K562 (cell line): ENCODE measurements around the gene VGF. TPM values are rescaled to one million over a fixed set of nuclear protein-coding genes. Genes with fewer than 3 reads are reported as not detected.

Experiments used
- ARID4B ChIP-seq: sonication (generic); formaldehyde crosslinking; IDR thresholded peaks from 2 replicates; pipeline ENCODE4 v1.8.0; 2022; ENCODE audit warnings: mild to moderate bottlenecking, missing genetic modification reagents
- CBFA2T3 ChIP-seq: fragments of 450-650 bp; IDR thresholded peaks from 2 replicates; pipeline ENCODE4 v1.6.1; 2017
- CCNT2 ChIP-seq: IDR thresholded peaks from 2 replicates; pipeline ENCODE4 v1.6.1; 2011; ENCODE audit warnings: borderline replicate concordance, low read depth, mild to moderate bottlenecking, moderate library complexity, mixed read lengths, low read length; ENCODE audit not compliant: insufficient read length; ENCODE audit errors: extremely low read depth
- CHCHD3 ChIP-seq: fragments of 250-450 bp; sonication (Bioruptor Pico); IDR thresholded peaks from 2 replicates; pipeline ENCODE4 v2.1.2; 2022; ENCODE audit warnings: mild to moderate bottlenecking
- HMG20B ChIP-seq: fragments of 250-450 bp; sonication (Bioruptor Pico); IDR thresholded peaks from 2 replicates; pipeline ENCODE4 v1.5.0; 2021; ENCODE audit warnings: mild to moderate bottlenecking
- NR2C1 ChIP-seq, 2 experiments: fragments of 450-650 bp; IDR thresholded peaks; 2 replicates each; pipeline ENCODE4 v1.6.1; 2017; ENCODE audit warnings: mild to moderate bottlenecking in 2 of 2, antibody characterized with exemption in 1 of 2, inconsistent platforms in 1 of 2, missing compliant biosample characterization in 1 of 2, missing genetic modification characterization in 1 of 2
- SMAD3 ChIP-seq: fragments of 450-650 bp; formaldehyde crosslinking; conservative IDR thresholded peaks from 2 replicates; pipeline ENCODE4 v1.4.0; 2020; ENCODE audit warnings: mild to moderate bottlenecking
- ZFP36 ChIP-seq: fragments of 150-350 bp; IDR thresholded peaks from 2 replicates; pipeline ENCODE4 v1.6.1; 2018; ENCODE audit warnings: low read length, low read depth; ENCODE audit not compliant: partially characterized antibody
- ZNF282 ChIP-seq: sonication (generic); formaldehyde crosslinking; IDR thresholded peaks from 2 replicates; pipeline ENCODE4 v1.8.1; 2023; ENCODE audit warnings: missing genetic modification reagents
- polyA plus RNA-seq, 8 experiments: library from polyadenylated mRNA; depleted of rRNA in 4 of 8; stranded (reverse) in 5 of 8; unstranded in 3 of 8; fragments of >200 nt; fragmentation: Nextera tagmentation in 2 of 8; fragmentation: Illumina TruSeq in 1 of 8; extraction: Ambion mirVana in 2 of 8; extraction: Trizol in 1 of 8; gene quantifications; 2 replicates each; pipeline versions ENCODE4 v1.2.1 to v1.2.3, GENCODE V29; 2011 to 2014; ENCODE audit warnings: inconsistent platforms in 1 of 8, missing spikeins in 1 of 8
- total RNA-seq, 7 experiments: library from RNA; depleted of rRNA in 6 of 7; stranded (reverse); fragments of >200 nt in 6 of 7; fragmentation: Illumina TruSeq in 2 of 7; extraction: Trizol in 2 of 7; gene quantifications; 2 replicates each; pipeline versions ENCODE4 v1.2.1 to v1.2.3, GENCODE V29; 2011 to 2021; ENCODE audit warnings: low replicate concordance in 1 of 7
- TF ChIP-seq, protein P1 (sequence below): fragments of 450-650 bp; formaldehyde crosslinking; IDR thresholded peaks from 2 replicates; pipeline ENCODE4 v1.4.0; 2020; ENCODE audit warnings: mild to moderate bottlenecking, moderate library complexity
- TF ChIP-seq, protein P2 (sequence below): sonication (generic); formaldehyde crosslinking; IDR thresholded peaks from 2 replicates; pipeline ENCODE4 v1.9.0; 2022; ENCODE audit warnings: mild to moderate bottlenecking, missing genetic modification reagents
- TF ChIP-seq, protein P3 (sequence below): fragments of 200-800 bp; sonication (Bioruptor generic); IDR thresholded peaks from 2 replicates; pipeline ENCODE4 v1.6.1; 2017; ENCODE audit warnings: missing genetic modification characterization, missing compliant biosample characterization
- TF ChIP-seq, protein P4 (sequence below): sonication (generic); formaldehyde crosslinking; IDR thresholded peaks from 2 replicates; pipeline ENCODE4 v1.8.0; 2022; ENCODE audit warnings: missing genetic modification reagents, mild to moderate bottlenecking, moderate library complexity, borderline replicate concordance

VGF gene
- total and polyA plus RNA-seq, 9 of the 15 experiments (the other 6 are each of a cell fraction or from before 2014, with no cell fraction given): 0.03 to 5.7 (median 0.34) TPM

GRCh38 chr7:101162551-101163278 lies 2.7 kb downstream of the VGF start (continued):
- peak; percentile 66; the same call in 1 of the 2 replicates for TF ChIP-seq ARID4B (CRISPR knock-in tag)
- peak; percentile 69 for TF ChIP-seq CCNT2
- TF ChIP-seq, protein P1, sequence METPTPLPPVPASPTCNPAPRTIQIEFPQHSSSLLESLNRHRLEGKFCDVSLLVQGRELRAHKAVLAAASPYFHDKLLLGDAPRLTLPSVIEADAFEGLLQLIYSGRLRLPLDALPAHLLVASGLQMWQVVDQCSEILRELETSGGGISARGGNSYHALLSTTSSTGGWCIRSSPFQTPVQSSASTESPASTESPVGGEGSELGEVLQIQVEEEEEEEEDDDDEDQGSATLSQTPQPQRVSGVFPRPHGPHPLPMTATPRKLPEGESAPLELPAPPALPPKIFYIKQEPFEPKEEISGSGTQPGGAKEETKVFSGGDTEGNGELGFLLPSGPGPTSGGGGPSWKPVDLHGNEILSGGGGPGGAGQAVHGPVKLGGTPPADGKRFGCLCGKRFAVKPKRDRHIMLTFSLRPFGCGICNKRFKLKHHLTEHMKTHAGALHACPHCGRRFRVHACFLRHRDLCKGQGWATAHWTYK (CRISPR knock-in tag): no peak
- TF ChIP-seq, protein P2, sequence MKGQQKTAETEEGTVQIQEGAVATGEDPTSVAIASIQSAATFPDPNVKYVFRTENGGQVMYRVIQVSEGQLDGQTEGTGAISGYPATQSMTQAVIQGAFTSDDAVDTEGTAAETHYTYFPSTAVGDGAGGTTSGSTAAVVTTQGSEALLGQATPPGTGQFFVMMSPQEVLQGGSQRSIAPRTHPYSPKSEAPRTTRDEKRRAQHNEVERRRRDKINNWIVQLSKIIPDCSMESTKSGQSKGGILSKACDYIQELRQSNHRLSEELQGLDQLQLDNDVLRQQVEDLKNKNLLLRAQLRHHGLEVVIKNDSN (CRISPR knock-in tag): peak; percentile 54
- TF ChIP-seq, protein P3, sequence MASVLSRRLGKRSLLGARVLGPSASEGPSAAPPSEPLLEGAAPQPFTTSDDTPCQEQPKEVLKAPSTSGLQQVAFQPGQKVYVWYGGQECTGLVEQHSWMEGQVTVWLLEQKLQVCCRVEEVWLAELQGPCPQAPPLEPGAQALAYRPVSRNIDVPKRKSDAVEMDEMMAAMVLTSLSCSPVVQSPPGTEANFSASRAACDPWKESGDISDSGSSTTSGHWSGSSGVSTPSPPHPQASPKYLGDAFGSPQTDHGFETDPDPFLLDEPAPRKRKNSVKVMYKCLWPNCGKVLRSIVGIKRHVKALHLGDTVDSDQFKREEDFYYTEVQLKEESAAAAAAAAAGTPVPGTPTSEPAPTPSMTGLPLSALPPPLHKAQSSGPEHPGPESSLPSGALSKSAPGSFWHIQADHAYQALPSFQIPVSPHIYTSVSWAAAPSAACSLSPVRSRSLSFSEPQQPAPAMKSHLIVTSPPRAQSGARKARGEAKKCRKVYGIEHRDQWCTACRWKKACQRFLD (CRISPR knock-in tag): peak; percentile 66; the same call in 1 of the 2 replicates
- no peak for TF ChIP-seq SMAD3 (CRISPR knock-in tag)
- TF ChIP-seq, protein P4, sequence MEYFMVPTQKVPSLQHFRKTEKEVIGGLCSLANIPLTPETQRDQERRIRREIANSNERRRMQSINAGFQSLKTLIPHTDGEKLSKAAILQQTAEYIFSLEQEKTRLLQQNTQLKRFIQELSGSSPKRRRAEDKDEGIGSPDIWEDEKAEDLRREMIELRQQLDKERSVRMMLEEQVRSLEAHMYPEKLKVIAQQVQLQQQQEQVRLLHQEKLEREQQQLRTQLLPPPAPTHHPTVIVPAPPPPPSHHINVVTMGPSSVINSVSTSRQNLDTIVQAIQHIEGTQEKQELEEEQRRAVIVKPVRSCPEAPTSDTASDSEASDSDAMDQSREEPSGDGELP: peak; percentile 32; the same call in 1 of the 2 replicates
- no peak for TF ChIP-seq CHCHD3
- TF ChIP-seq CBFA2T3: no peak
- no peak for TF ChIP-seq ZNF282 (CRISPR knock-in tag)
- no peak for TF ChIP-seq HMG20B (CRISPR knock-in tag)
- TF ChIP-seq NR2C1 (IDR thresholded peaks at IDR 0.05): no peak
- TF ChIP-seq NR2C1 (tag; IDR thresholded peaks at IDR 0.05): no peak
- no peak for TF ChIP-seq ZFP36
